Measurements from ENCODE around the gene DACH1.

Gene DACH1

GRCh38 chr13:71503781-71504180 is 363.2 kb downstream of the DACH1 start:
- in situ Hi-C loops (cut with HindIII; ENCODE audit: low sequenced_read_pairs) = no loop called here

GRCh38 chr13:71499944-71500514 is 367.0 kb downstream of the DACH1 start:
- in situ Hi-C loops (cut with HindIII; ENCODE audit: low sequenced_read_pairs) = no loop called here

GRCh38 chr13:71499235-71499634 is 367.8 kb downstream of the DACH1 start:
- in situ Hi-C loops (cut with HindIII; ENCODE audit: low sequenced_read_pairs) = no loop called here

- in situ Hi-C loops (cut with HindIII; ENCODE audit: low sequenced_read_pairs) = no loop called here
Measured at GRCh38 chr13:71493189-71493588, 373.8 kb downstream of the DACH1 start.

- in situ Hi-C loops (cut with HindIII; ENCODE audit: low sequenced_read_pairs) = no loop called here
Measured at GRCh38 chr13:71492346-71492871, 374.6 kb downstream of the DACH1 start.

- in situ Hi-C loops (cut with HindIII; ENCODE audit: low sequenced_read_pairs) = no loop called here
Measured at GRCh38 chr13:71491010-71491409, 376.0 kb downstream of the DACH1 start.

- in situ Hi-C loops (cut with HindIII; ENCODE audit: low sequenced_read_pairs) = no loop called here
Measured at GRCh38 chr13:71489041-71489440, 378.0 kb downstream of the DACH1 start.

GRCh38 chr13:71488201-71488600 is 378.8 kb downstream of the DACH1 start:
- in situ Hi-C loops (cut with HindIII; ENCODE audit: low sequenced_read_pairs) = no loop called here

GRCh38 chr13:71485913-71486312 is 381.1 kb downstream of the DACH1 start:
- in situ Hi-C loops (cut with HindIII; ENCODE audit: low sequenced_read_pairs) = no loop called here

- in situ Hi-C loops (cut with HindIII; ENCODE audit: low sequenced_read_pairs) = no loop called here
Measured at GRCh38 chr13:71483733-71484132, 383.3 kb downstream of the DACH1 start.

- in situ Hi-C loops (cut with HindIII; ENCODE audit: low sequenced_read_pairs) = no loop called here
Measured at GRCh38 chr13:71481501-71481900, 385.5 kb downstream of the DACH1 start.

- in situ Hi-C loops (cut with HindIII; ENCODE audit: low sequenced_read_pairs) = no loop called here
Measured at GRCh38 chr13:71481046-71481445, 386.0 kb downstream of the DACH1 start.

- in situ Hi-C loops (cut with HindIII; ENCODE audit: low sequenced_read_pairs) = no loop called here
Measured at GRCh38 chr13:71477735-71478134, 389.3 kb downstream of the DACH1 start.

GRCh38 chr13:71474936-71475335 is 392.1 kb downstream of the DACH1 start:
- in situ Hi-C loops (cut with HindIII; ENCODE audit: low sequenced_read_pairs) = no loop called here

GRCh38 chr13:71469626-71470025 is 397.4 kb downstream of the DACH1 start:
- in situ Hi-C loops (cut with HindIII; ENCODE audit: low sequenced_read_pairs) = no loop called here

GRCh38 chr13:71464686-71465085 is 402.3 kb downstream of the DACH1 start:
- in situ Hi-C loops (cut with HindIII; ENCODE audit: low sequenced_read_pairs) = no loop called here

GRCh38 chr13:71461892-71462291 is 405.1 kb downstream of the DACH1 start:
- in situ Hi-C loops (cut with HindIII; ENCODE audit: low sequenced_read_pairs) = no loop called here

GRCh38 chr13:71460211-71460610 is 406.8 kb downstream of the DACH1 start:
- in situ Hi-C loops (cut with HindIII; ENCODE audit: low sequenced_read_pairs) = no loop called here

GRCh38 chr13:71459708-71460107 is 407.3 kb downstream of the DACH1 start:
- in situ Hi-C loops (cut with HindIII; ENCODE audit: low sequenced_read_pairs) = no loop called here

GRCh38 chr13:71457645-71458044 is 409.4 kb downstream of the DACH1 start:
- in situ Hi-C loops (cut with HindIII; ENCODE audit: low sequenced_read_pairs) = no loop called here

- in situ Hi-C loops (cut with HindIII; ENCODE audit: low sequenced_read_pairs) = no loop called here
Measured at GRCh38 chr13:71456136-71456535, 410.9 kb downstream of the DACH1 start.

- in situ Hi-C loops (cut with HindIII; ENCODE audit: low sequenced_read_pairs) = no loop called here
Measured at GRCh38 chr13:71454509-71454908, 412.5 kb downstream of the DACH1 start.

- in situ Hi-C loops (cut with HindIII; ENCODE audit: low sequenced_read_pairs) = no loop called here
Measured at GRCh38 chr13:71448080-71448630, 418.8 kb downstream of the DACH1 start.

All from endothelial cell of hepatic sinusoid (primary cell).